Activated CD4-positive, alpha-beta memory T cell treated with anti-CD3 and anti-CD28 coated beads for 36 hours (primary cell): ENCODE measurements around the gene ST6GAL2. TPM values are rescaled to one million over a fixed set of nuclear protein-coding genes. Genes with fewer than 3 reads are reported as not detected.

ENCODE experiments used
- CTCF ChIA-PET: fragments of 350-600 bp; sonication (Branson Sonifier 250); formaldehyde crosslinking; loops from one replicate; lab custom pipeline; 2021; ENCODE audit warnings: antibody characterized with exemption, inconsistent platforms; lab: Charles Lee
- POLR2A ChIA-PET: fragments of 350-600 bp; sonication (Branson Sonifier 250); formaldehyde crosslinking; loops from one replicate; lab custom pipeline; 2021; ENCODE audit warnings: antibody characterized with exemption; lab: Charles Lee
- DNase-seq: peaks from one replicate; pipeline ENCODE4 v3.0.0-alpha.2; 2020
- H3K27ac Mint-ChIP-seq: one replicate; pipeline ENCODE4 v1.8.0; 2021; ENCODE audit warnings: mixed read lengths
- H3K27me3 Mint-ChIP-seq: one replicate; pipeline ENCODE4 v1.8.0; 2021; ENCODE audit warnings: mixed read lengths
- H3K36me3 Mint-ChIP-seq: one replicate; pipeline ENCODE4 v1.8.0; 2021; ENCODE audit warnings: mixed read lengths
- H3K4me1 Mint-ChIP-seq: one replicate; pipeline ENCODE4 v1.8.0; 2021; ENCODE audit warnings: low read depth, mixed read lengths
- H3K4me3 Mint-ChIP-seq: one replicate; pipeline ENCODE4 v1.8.0; 2021; ENCODE audit warnings: mild to moderate bottlenecking, mixed read lengths
- H3K9me3 Mint-ChIP-seq: one replicate; pipeline ENCODE4 v1.8.0; 2021; ENCODE audit warnings: mixed read lengths
- intact Hi-C: fragments of 100-400 bp; cut with micrococcal nuclease; formaldehyde crosslinking; loops from one replicate; pipeline ENCODE4 v1.15.1; 2023
- total RNA-seq, 2 experiments: library from RNA; stranded (reverse); gene quantifications; one replicate each; pipeline ENCODE4 v1.2.3, GENCODE V29; 2021

ST6GAL2 gene
- total RNA-seq, 2 experiments from 2014 or later, result not detected

DNA sequence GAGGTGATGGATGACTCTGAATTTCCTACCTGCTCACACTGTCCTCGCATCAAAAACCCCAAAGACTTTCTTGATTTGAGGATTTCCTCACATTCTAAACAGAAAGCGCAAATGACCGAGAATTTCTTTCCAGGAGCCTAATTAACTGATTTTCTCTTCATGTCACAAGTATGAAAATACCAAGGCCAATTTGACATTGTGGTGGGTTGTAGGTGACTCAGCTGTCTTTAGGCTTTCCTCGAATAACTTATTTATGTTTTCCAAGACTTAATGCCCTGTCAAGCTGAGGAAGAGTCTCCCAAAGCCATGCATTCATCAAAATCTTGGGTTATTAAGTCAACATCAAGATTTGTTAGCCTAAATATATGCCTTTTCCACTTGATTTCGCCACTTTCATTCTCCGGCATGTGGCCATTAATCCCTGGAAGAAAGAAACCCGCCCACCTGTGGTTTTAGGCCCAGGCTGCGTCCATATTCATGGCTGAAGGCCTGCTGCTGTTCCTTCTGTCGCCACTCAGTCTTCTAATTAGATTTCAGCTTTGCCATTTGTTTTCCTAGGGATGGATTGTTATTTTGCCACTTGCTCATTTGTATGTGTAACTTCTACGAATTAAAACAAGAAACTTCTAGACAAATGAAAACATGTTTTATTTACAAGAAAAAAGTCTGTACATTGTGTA is 84.9 kb downstream of the ST6GAL2 start:
- Mint-ChIP-seq H3K4me1 (no peaks in the 10 kb centered on the region), H3K4me3 (no peak overlapping the region), H3K27me3 (no peaks in the 10 kb centered on the region), H3K36me3 (no peaks in the 10 kb centered on the region), H3K9me3 (no peaks in the 10 kb centered on the region), H3K27ac (no peak overlapping the region)
- intact Hi-C loops, result no loop called here
- DNase-seq, result no peak
- CTCF ChIA-PET, result no interaction called here
- POLR2A ChIA-PET, result no interaction called here

DNA sequence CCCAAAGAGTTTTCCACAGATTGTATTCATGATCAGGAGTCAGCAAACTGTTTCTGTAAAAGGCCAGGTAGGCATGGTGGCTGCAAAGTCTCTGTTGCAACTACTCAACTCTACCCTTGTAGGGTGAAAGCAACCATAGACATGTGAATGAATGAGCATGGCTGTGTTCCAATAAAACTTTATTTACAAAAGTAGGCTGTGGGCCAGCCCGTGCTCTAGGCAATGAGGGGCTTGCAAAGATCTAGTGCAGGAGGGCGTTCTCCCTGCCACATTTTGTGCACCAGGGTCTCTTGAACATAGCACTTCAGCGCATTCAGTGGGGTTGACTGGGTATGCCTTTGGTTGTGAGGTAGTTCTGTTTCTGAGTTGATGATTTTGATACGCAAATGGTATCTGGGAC is 85.8 kb downstream of the ST6GAL2 start:
- H3K27me3 Mint-ChIP-seq, result no peaks in the 10 kb centered on the region
- ChIA-PET POLR2A (no interaction called here), CTCF (no interaction called here)
- no peaks in the 10 kb centered on the region for H3K9me3 Mint-ChIP-seq
- H3K36me3 Mint-ChIP-seq, result no peaks in the 10 kb centered on the region
- intact Hi-C loops, result no loop called here
- no peak for DNase-seq
- H3K4me1 Mint-ChIP-seq, result no peaks in the 10 kb centered on the region
- no peak overlapping the region for H3K27ac Mint-ChIP-seq
- H3K4me3 Mint-ChIP-seq, result no peak overlapping the region

DNA sequence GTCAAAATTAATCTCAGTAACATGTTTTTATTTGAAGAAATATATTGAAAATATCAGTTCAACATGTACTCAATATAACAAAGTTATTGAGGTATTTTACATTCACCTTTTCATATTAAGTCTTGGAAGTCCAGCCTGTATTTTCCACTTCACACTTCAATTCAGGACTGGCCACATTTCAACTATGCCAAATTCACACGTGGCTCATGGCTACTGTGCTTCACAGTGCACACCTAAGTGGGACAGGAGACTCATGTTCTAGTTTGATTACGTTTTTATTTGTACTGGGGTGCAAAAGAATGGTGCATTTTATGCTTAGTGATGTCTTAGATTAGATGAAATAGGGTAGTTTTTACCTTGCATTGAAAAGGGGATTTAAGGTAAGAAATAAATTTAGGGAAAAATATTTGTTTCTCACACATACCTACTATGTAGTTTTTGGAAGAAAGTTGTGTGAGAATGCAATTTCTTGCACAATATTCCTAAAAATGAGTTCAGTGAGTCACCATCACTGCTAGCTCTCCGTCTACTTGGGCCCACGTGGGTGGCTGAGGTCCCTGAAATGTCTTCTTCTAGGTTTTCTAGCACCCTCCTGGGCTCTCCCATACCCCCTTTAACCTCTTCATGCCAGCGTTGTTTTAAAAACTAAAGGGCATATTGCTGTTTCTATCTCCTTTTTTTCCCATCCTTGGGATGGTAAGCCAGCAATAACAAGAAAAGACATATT is 87.0 kb downstream of the ST6GAL2 start:
- no peaks in the 10 kb centered on the region for H3K27me3 Mint-ChIP-seq
- ChIA-PET CTCF (no interaction called here), POLR2A (no interaction called here)
- intact Hi-C loops, result no loop called here
- H3K4me3 Mint-ChIP-seq, result no peak overlapping the region
- no peaks in the 10 kb centered on the region for H3K36me3 Mint-ChIP-seq
- H3K9me3 Mint-ChIP-seq, result no peaks in the 10 kb centered on the region
- H3K27ac Mint-ChIP-seq, result no peak overlapping the region
- no peak for DNase-seq
- no peaks in the 10 kb centered on the region for H3K4me1 Mint-ChIP-seq

DNA sequence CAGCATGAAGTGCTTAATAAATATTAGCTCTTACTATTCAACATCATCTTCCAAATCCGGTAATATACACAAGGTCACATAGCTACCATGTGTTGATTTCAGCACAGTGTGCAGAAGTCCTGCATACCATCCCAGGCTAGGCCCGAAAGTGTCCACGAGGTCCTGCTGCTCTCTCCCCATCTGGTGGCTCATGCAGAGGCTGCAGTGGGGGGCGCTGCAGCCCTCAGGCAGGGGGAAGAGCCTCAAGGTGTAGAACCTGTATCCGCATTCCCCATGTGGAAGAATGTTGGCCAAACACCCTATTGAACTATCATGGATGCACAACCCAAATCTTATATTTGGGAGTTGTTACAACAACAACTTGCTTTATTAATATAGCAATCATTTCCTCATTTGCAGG is 88.5 kb downstream of the ST6GAL2 start:
- ChIA-PET CTCF (no interaction called here), POLR2A (no interaction called here)
- no peak overlapping the region for H3K4me3 Mint-ChIP-seq
- H3K27ac Mint-ChIP-seq, result no peak overlapping the region
- no peak for DNase-seq
- intact Hi-C loops, result no loop called here
- no peaks in the 10 kb centered on the region for H3K9me3 Mint-ChIP-seq
- H3K36me3 Mint-ChIP-seq, result no peaks in the 10 kb centered on the region
- no peaks in the 10 kb centered on the region for H3K4me1 Mint-ChIP-seq
- no peaks in the 10 kb centered on the region for H3K27me3 Mint-ChIP-seq

DNA sequence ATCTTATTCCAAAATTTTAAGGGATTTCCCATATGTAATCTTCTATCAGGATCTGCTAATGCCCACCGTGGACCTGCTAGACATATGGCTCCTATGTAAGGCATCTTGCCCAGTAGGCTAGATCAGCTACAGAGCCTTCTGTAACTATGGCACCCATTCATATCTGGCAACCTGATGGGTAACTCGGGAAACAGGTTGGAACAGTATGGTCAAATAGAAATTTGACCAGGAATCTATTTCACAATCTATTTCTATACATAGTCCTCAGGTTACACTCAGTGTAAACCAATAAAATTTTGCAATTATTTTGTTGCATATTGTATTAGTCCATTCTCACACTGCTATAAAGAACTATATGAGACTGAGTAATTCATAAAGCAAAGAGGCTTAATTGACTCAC is 93.3 kb downstream of the ST6GAL2 start:
- Mint-ChIP-seq H3K9me3 (peaks cover 4% of the 10 kb centered on the region), H3K36me3 (no peaks in the 10 kb centered on the region), H3K27ac (no peak overlapping the region), H3K27me3 (no peaks in the 10 kb centered on the region), H3K4me1 (no peaks in the 10 kb centered on the region), H3K4me3 (no peak overlapping the region)
- POLR2A ChIA-PET, result no interaction called here
- intact Hi-C loops, result no loop called here
- no peak for DNase-seq
- CTCF ChIA-PET, result no interaction called here

DNA sequence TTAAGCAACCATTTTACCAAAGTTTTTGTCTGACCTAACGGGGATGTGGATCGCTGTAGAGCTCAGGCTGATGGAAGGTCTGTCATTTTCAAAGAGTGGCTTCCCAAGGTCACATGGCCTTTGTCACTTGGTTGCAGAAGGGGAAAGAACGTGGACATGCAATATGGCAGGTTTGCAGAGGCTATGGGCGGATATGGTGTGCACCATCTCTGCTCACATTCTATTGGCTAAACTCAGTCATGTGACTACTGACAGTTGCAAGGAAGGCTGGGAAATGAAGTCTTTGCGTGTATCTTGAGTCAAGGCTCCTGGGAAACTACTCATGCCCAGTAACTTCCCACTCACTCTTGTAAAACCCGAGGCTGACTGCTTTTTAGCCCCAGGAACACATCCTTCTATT is 96.8 kb downstream of the ST6GAL2 start:
- intact Hi-C loops, result no loop called here
- DNase-seq, result no peak
- H3K4me1 Mint-ChIP-seq, result no peaks in the 10 kb centered on the region
- ChIA-PET CTCF (no interaction called here), POLR2A (no interaction called here)
- peaks cover 4% of the 10 kb centered on the region for H3K9me3 Mint-ChIP-seq
- H3K36me3 Mint-ChIP-seq, result no peaks in the 10 kb centered on the region
- H3K27ac Mint-ChIP-seq, result no peak overlapping the region
- no peak overlapping the region for H3K4me3 Mint-ChIP-seq
- no peaks in the 10 kb centered on the region for H3K27me3 Mint-ChIP-seq

DNA sequence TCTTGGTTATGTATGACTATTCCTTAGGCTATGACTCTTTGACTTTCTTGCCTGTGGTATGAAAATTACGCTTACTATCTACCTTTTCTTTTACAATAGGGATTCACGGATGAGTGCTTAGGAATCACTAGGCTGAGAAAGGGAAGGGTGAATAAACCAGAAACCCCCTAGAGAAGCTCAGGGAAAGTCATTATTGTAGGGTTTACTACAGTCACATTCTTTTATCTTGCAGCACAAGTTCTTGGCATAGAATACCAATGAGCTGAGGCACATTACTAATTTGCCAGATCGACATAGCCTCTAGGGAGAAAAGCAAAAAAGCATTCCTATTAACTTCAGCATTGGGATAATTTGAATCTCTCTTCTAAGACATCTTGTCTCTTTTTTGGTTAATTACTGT is 103.3 kb downstream of the ST6GAL2 start:
- ChIA-PET POLR2A (no interaction called here), CTCF (no interaction called here)
- H3K4me1 Mint-ChIP-seq, result no peaks in the 10 kb centered on the region
- no peaks in the 10 kb centered on the region for H3K36me3 Mint-ChIP-seq
- intact Hi-C loops, result no loop called here
- H3K27me3 Mint-ChIP-seq, result peaks cover 2% of the 10 kb centered on the region
- H3K4me3 Mint-ChIP-seq, result no peak overlapping the region
- DNase-seq, result no peak
- no peaks in the 10 kb centered on the region for H3K9me3 Mint-ChIP-seq
- H3K27ac Mint-ChIP-seq, result no peak overlapping the region

DNA sequence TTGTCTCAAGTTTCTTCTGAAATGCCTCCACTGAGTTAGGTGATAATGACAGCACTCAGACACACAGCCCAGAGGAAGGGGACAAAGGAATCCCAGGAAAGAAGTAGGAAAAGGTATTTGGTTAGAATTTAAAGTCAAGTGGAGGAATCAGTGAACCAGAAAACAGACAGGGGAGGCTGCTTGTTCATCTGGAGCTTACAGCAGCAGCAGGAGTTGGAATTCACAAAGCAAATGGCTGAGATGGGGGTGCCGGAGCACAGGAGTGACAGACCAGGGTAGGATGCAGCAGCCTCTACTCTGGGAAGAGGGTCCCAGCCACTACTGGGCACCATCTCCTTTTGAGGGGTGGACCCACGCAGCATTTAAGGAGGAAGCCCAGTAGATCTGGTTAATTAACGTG is 104.8 kb downstream of the ST6GAL2 start:
- CTCF ChIA-PET, result no interaction called here
- Mint-ChIP-seq H3K27me3 (peaks cover 2% of the 10 kb centered on the region), H3K36me3 (no peaks in the 10 kb centered on the region), H3K4me3 (no peak overlapping the region), H3K4me1 (no peaks in the 10 kb centered on the region), H3K27ac (no peak overlapping the region), H3K9me3 (no peaks in the 10 kb centered on the region)
- intact Hi-C loops, result no loop called here
- no peak for DNase-seq
- POLR2A ChIA-PET, result no interaction called here

DNA sequence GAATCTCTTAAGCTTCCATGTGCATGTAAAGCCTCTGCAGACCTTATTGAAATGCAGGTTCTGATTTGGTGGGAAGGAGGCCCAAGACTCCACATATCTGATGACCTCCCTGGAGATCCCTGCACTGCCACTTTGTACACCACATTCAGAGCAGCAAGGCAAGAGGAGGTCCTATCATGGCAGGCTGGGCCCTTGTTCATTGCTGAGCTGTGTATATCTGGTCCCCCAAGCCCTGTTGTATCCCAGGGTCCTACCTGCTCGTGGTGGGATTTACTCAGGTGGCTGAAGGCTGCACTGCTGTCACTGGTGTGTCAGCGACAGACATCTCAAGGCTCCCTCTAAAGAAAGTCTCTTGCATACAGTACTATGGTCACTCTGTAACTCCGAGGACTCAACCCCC is 114.2 kb downstream of the ST6GAL2 start:
- DNase-seq, result no peak
- H3K27me3 Mint-ChIP-seq, result no peaks in the 10 kb centered on the region
- H3K9me3 Mint-ChIP-seq, result no peaks in the 10 kb centered on the region
- no peak overlapping the region for H3K4me3 Mint-ChIP-seq
- ChIA-PET CTCF (no interaction called here), POLR2A (no interaction called here)
- intact Hi-C loops, result no loop called here
- no peak overlapping the region for H3K27ac Mint-ChIP-seq
- no peaks in the 10 kb centered on the region for H3K36me3 Mint-ChIP-seq
- H3K4me1 Mint-ChIP-seq, result no peaks in the 10 kb centered on the region

DNA sequence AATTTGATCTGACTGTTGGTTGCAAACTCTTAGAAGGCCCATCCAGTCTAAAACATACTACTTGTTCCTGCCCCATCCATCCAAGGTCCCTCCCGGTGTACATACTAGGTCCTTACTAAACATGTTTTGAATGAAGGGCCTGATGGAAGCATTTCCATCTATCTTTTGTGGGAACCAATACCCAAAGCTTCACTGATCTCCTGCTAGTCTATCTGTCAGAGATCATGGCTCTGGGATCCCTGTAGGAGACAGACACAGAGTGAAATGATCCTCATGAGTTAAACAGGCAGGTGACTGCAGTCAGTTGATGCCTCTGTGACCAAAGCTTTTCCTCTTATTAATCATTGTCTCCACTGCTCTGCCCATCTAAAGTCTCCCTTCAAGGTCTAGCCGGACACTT is 115.0 kb downstream of the ST6GAL2 start:
- CTCF ChIA-PET, result no interaction called here
- no peaks in the 10 kb centered on the region for H3K27me3 Mint-ChIP-seq
- H3K4me1 Mint-ChIP-seq, result no peaks in the 10 kb centered on the region
- DNase-seq, result no peak
- H3K4me3 Mint-ChIP-seq, result no peak overlapping the region
- no peaks in the 10 kb centered on the region for H3K9me3 Mint-ChIP-seq
- H3K27ac Mint-ChIP-seq, result no peak overlapping the region
- H3K36me3 Mint-ChIP-seq, result no peaks in the 10 kb centered on the region
- intact Hi-C loops, result no loop called here
- POLR2A ChIA-PET, result no interaction called here

DNA sequence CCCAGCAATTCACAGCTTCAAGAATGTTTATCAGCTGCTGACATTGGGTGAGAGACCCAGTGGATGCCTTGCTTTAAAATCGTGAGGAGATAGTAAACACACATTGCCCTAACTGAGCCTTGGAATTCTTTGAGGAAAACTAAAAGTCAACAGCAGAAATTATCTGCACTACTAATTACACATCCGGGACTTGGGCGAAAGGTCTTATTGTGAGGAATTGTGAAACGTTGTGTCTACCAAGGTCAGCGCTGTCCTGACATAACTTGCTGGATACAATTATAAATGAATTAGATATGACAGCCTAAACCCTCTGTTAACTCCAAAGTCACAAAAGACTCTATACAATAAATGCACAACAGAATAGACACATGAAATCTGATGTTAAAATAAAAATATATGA is 121.4 kb downstream of the ST6GAL2 start:
- ChIA-PET POLR2A (no interaction called here), CTCF (no interaction called here)
- Mint-ChIP-seq H3K4me3 (no peak overlapping the region), H3K4me1 (no peaks in the 10 kb centered on the region), H3K9me3 (no peaks in the 10 kb centered on the region), H3K36me3 (no peaks in the 10 kb centered on the region), H3K27me3 (no peaks in the 10 kb centered on the region), H3K27ac (no peak overlapping the region)
- DNase-seq, result no peak
- intact Hi-C loops, result no loop called here

DNA sequence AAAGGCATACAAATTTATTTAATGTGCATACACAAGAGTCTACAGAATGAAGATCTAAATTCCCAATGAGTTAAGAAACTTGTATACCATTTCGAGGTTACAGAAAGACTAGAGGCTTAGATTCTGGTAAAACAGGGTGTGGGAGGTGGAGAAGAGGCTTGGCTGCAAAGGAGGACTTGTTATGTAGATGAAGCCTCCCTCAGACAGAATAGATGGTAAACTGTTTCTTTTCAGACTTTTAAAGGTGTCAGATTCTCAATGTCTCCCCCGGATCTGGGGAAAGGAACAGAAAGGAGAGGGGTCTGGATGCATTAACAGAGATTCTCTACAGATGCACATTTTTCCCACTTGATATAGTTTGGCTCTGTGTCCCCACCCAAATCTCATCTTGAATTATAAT is 126.0 kb downstream of the ST6GAL2 start:
- H3K36me3 Mint-ChIP-seq, result no peaks in the 10 kb centered on the region
- H3K4me3 Mint-ChIP-seq, result no peak overlapping the region
- DNase-seq, result no peak
- H3K9me3 Mint-ChIP-seq, result no peaks in the 10 kb centered on the region
- no peaks in the 10 kb centered on the region for H3K4me1 Mint-ChIP-seq
- H3K27me3 Mint-ChIP-seq, result no peaks in the 10 kb centered on the region
- CTCF ChIA-PET, result no interaction called here
- POLR2A ChIA-PET, result no interaction called here
- intact Hi-C loops, result no loop called here
- no peak overlapping the region for H3K27ac Mint-ChIP-seq

DNA sequence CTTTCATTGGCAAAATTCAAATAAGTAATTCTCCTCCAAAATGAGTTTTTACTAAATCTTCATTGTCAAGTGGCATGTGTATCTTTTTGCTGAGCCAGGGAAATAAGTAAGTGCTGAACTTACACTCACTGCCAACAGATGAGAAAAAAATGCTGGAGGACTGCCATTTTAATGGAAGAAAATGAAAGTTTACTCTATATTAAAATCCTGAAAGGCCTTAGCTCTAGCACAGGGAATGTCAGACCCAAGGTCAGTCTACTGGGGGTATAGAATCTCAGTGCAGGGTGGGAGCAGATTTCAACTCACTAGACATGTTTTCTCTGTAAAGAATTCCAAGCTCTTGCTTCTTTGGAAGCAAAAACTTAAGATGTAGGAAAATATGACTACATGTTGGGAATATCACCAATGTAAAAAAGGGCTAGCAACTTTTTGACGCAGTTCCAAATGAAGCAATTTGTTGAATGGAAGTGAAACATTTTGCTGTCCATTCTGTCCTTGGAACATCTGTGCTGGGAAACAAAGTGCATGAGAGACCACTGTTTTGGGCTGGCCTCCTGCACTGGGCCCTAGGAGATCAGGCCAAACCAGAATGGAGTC is 127.0 kb downstream of the ST6GAL2 start:
- Mint-ChIP-seq H3K27me3 (no peaks in the 10 kb centered on the region), H3K27ac (no peak overlapping the region), H3K4me1 (no peaks in the 10 kb centered on the region), H3K9me3 (no peaks in the 10 kb centered on the region), H3K36me3 (no peaks in the 10 kb centered on the region), H3K4me3 (no peak overlapping the region)
- DNase-seq, result no peak
- ChIA-PET POLR2A (no interaction called here), CTCF (no interaction called here)
- intact Hi-C loops, result no loop called here
